Subcutaneous adipose tissue (tissue), 4 donors: ENCODE data around the gene SIN3B. TPM values are rescaled to one million over a fixed set of nuclear protein-coding genes. Genes with fewer than 3 reads are reported as not detected.

Experiments used
- total RNA-seq, 4 donors: library from RNA; depleted of rRNA; stranded (reverse); fragments of >200 nt; gene quantifications; one replicate each; pipeline ENCODE4 v1.1.0, GENCODE V29; 2016
- TF ChIP-seq, protein P1 (sequence below): fragments of 450-650 bp; IDR thresholded peaks from one replicate; pipeline ENCODE4 v1.5.1; 2016; ENCODE audit warnings: low read depth, mild to moderate bottlenecking, control low read depth, antibody characterized with exemption, moderate library complexity

Gene SIN3B
- total RNA-seq, 4 donors from 2014 or later: 44.4 to 94.0 (median 50.5) TPM

DNA sequence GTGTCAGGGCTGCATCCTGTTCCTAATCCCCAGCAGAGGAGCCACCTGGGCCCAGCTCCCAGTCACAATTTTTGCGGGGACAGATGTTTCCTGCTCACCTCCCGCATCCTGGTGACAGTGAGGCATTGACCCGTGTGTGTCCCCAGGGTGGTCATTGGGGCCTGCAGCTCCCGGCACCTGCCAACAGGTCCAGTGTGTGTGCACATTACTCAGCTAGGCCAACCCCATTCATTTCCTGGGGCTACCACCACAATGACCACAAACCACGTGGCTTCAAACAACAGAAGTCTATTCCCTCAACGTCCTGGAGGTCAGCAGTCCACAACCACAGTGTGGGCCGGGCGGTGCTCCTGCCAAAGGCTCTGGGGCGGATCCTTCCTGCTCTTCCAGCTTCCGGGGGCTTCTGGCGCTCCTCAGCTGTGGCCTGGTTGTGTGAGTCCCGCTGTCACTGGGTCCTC is 47.7 kb downstream of the SIN3B start:
- TF ChIP-seq, protein P1, sequence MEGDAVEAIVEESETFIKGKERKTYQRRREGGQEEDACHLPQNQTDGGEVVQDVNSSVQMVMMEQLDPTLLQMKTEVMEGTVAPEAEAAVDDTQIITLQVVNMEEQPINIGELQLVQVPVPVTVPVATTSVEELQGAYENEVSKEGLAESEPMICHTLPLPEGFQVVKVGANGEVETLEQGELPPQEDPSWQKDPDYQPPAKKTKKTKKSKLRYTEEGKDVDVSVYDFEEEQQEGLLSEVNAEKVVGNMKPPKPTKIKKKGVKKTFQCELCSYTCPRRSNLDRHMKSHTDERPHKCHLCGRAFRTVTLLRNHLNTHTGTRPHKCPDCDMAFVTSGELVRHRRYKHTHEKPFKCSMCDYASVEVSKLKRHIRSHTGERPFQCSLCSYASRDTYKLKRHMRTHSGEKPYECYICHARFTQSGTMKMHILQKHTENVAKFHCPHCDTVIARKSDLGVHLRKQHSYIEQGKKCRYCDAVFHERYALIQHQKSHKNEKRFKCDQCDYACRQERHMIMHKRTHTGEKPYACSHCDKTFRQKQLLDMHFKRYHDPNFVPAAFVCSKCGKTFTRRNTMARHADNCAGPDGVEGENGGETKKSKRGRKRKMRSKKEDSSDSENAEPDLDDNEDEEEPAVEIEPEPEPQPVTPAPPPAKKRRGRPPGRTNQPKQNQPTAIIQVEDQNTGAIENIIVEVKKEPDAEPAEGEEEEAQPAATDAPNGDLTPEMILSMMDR: no peak

DNA sequence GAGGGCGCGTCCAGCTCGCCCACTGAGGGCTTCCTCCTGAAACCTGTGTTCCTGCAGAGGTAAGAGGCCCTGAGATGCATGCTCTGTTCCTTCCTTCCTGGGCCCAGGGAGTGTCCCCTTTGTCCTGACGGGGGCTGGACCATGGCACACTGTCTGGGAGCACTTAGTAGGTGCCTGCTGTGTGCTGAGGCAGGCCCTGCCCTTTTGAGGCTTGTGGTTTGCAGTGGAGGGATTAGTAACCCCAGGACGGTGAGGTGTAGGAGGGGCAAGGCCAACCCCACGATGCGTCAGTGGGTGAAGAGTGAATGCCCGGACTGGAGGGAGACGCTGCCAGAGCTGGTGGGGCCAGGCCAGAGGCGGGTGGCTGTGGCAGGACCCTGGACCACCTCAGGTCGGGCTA is 48.4 kb downstream of the SIN3B start:
- TF ChIP-seq, protein P1: no peak

DNA sequence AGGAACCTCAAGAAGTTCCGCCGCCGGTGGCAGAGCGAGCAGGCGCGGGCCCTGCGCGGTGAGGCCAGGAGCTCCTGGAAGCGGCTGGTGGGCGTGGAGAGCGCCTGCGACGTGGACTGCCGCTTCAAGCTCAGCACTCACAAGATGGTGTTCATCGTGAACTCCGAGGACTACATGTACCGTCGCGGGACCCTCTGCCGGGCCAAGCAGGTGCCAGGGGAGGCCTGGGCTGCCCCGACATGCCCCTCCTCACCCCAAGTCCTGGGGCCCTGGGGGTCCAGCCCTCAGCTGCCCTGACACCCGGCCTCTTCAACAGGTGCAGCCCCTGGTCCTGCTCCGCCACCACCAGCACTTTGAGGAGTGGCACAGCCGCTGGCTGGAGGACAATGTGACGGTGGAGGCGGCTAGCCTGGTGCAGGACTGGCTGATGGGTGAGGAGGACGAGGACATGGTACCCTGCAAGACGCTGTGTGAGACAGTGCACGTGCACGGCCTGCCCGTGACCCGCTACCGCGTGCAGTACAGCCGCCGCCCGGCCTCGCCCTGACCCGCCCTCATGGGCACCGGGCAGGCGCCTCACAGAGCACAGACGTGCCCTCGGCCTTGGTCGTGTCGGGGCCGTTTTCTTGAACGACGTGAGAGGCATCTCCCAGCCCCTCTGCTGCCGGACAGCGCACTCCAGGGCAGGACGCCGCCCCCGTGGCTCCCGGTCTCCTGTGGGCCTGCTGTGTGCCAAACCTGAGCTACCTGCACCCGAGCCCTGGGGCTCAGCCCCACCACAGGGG is 49.2 kb downstream of the SIN3B start:
- TF ChIP-seq, protein P1: no peak

DNA sequence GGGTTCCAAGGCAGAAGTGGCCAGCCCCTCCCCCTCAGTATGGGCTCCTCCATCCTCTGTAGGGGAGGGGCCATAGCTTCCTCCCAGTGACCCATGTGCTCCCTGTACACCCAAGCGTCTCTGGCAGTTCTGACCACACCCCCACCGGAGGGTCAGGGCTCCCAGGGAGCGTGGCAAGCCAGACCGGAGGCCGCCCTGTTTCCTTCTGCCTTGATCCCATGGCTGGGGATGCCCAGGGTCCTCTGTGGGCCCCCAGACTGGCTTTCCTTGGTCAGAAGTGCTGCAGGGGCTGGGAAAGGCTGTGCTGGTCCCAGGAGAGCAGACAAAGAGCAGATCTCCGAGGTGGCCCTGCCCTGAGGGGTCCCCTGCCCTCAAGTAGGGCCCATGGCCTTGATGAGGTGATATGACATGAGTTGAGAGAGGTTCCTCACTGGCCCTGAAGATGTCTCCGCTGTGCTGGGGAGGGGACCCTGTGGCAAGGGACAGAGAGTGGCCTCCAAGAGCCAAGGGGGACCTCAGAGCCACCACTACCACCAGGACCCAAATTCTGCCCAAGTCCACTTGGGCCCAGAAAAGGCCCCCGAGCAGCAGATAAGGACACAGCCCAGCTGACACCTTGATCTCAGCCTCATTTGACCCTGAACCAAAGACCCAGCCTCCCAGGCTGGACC is 51.8 kb downstream of the SIN3B start:
- TF ChIP-seq, protein P1: no peak

DNA sequence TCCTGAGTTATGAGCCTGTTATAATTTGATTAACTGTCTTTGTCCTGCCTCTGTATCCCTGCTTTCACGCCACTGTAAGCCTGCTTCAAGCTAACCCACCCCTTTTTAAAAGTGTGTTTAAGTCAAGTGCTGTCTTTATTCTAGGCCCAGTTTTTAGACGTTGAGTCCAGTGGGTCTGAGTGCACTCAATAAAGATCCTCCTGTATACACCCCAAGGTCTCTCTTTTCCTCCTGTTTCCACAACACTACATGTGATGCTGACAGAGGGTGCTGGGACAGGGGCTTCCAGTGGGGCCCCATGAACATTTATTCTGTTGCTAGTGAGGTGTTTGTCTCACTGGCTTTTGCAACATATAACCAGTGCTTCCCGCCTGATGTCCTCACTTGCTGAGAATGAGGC is 52.9 kb downstream of the SIN3B start:
- TF ChIP-seq, protein P1: no peak

DNA sequence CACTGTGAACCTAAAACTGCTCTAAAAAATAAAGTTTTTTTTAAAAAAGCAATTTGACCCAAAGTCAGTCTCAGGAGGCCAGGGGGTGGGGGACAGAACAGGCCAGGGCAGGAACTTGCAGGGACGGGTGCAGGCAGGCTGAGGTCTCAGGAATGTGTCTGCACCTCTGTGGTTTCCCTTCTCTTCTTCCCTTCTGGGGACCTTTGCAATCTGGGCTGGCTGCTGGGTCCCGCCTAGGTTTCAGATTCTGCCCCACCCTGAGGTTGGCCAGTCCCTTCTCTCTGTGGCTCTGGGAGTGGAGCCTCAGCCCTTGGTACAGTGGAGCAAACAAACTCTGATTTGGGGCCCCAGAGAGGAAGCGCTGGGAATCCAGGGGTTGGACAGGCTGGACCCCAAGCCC is 54.3 kb downstream of the SIN3B start:
- TF ChIP-seq, protein P1: no peak

DNA sequence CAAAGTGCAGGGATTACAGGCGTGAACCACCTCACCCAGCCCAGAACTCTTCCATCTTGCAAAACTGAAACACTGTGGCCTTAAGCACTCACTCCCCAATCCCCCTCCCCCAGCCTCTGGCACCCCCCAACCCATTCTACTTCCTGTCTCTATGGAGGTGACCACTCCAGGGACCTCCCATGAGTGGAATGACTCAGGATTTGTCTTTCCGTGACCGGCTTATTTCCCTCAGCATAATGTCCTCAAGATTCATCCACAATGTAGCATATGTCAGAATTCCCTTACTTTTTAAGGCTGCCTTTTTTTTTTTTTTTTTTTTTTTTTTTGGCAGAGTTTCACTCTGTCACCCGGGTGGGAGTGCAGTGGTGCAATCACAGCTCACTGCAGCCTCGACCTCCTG is 56.0 kb downstream of the SIN3B start:
- TF ChIP-seq, protein P1: no peak
